Femur (tissue), 1 donor: ENCODE results near the gene MEF2A.

Source experiments
- DNase-seq: peaks from one replicate; pipeline ENCODE4 v3.0.0-alpha.2; 2017

Gene MEF2A

GRCh38 chr15:99564221-99565048, 1.3 kb upstream of the MEF2A start:
- DNase-seq, result peak; percentile 53

- DNase-seq, result no peak
Measured at GRCh38 chr15:99565049-99565298, 810 bp upstream of the MEF2A start.

GRCh38 chr15:99566157-99566897, 543 bp downstream of the MEF2A start:
- peak; percentile 59 for DNase-seq

- no peak for DNase-seq
Measured at GRCh38 chr15:99568625-99569352, 3.0 kb downstream of the MEF2A start.

DNA sequence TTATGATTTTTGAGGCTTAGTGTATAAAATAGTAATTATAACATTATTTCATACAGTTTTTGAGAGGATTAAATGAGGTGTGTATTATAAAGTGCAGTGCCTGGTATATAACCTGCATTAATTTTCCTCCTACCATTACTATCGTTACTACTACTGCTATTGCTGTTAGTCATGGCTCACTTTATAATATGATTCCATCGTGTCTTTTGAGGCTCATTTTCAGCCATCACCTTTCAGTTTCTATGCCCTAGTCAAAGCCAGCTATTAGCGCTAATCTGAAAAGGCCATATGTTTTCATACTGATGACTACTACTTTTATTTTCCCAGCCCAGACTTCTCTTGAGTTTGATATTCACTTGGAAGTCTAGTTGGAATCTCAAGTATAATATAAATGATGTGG, 5.5 kb downstream of the MEF2A start:
- DNase-seq, result no peak

GRCh38 chr15:99574048-99574447, 8.3 kb downstream of the MEF2A start:
- no peak for DNase-seq

GRCh38 chr15:99574502-99574901, 8.7 kb downstream of the MEF2A start:
- no peak for DNase-seq

DNA sequence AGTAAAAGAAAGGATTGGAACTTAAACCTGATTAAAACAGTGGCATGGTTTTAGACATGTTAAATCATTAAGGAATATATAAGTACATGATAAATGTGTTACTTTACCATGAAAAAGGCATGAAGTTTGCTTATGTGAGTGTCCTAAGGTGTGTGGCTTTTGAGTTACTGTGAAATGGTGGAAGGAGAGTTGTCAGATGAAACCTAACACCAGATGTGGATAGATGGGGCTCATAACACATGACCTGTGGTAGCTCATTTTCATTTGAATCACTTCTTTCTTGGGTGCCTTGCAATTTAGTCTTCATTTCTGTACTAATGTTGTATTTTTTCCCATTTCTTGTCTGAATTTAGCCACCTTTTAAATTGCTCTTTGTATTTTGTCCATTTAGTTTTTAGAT, 13.0 kb downstream of the MEF2A start:
- DNase-seq, result no peak

DNA sequence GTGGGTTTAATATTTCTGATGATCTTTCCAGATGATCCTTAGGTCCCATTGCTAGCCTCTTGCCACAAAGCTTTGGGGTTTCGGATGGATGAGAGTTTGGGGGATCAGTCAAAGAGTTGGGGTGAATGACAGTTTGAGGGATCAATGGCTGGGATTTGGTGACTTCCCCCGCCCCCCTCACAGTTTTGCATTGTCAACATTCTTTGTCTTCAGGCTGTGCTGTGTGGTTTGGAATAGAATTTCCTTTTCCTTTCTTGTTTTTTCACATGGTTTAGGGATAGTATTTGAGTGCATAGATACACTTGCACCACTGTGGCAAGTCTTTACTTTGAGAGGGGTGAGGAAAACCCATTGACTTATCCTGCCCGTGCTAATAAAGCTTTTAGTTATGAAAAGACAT, 14.3 kb downstream of the MEF2A start:
- DNase-seq, result no peak

GRCh38 chr15:99582508-99582960, 16.8 kb downstream of the MEF2A start:
- DNase-seq, result no peak

- no peak for DNase-seq
Measured at GRCh38 chr15:99584081-99584600, 18.4 kb downstream of the MEF2A start.

DNA sequence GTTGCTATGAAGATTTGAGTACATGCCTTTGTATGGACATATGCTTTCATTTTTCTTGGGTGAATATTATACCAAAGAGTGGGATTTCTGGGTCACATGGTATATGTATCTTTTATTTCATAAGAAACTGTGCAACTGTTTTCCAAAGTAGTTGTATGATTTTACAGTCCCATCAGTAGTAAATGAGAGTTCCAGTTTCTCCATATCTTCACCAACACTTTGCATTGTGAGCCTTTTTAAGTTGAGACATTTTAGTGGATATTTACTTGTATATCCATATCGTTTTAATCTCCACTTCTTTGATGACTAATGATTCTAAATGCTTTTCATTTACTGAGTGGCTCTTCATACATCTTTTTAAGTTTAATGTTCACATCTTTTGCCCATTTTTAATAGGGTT, 20.3 kb downstream of the MEF2A start:
- no peak for DNase-seq

DNA sequence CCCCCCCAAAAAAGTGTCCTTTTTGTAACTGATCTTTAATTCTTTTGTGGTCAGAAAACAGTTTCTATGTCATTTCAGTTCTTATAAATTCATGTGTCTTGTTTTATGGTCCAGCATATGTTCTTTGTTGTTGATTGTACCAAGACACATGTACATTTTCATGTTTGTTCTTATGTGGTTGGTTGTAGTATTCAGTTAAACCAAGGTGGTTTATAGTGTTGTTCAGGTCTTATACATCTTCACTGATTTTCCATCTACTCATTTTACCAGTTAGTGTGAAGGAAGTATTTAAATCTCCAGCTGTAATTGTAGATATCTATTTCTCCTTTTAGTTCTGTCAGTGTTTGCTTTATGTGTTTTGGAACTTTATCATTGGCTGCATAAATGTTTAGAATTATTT, 24.0 kb downstream of the MEF2A start:
- no peak for DNase-seq

DNA sequence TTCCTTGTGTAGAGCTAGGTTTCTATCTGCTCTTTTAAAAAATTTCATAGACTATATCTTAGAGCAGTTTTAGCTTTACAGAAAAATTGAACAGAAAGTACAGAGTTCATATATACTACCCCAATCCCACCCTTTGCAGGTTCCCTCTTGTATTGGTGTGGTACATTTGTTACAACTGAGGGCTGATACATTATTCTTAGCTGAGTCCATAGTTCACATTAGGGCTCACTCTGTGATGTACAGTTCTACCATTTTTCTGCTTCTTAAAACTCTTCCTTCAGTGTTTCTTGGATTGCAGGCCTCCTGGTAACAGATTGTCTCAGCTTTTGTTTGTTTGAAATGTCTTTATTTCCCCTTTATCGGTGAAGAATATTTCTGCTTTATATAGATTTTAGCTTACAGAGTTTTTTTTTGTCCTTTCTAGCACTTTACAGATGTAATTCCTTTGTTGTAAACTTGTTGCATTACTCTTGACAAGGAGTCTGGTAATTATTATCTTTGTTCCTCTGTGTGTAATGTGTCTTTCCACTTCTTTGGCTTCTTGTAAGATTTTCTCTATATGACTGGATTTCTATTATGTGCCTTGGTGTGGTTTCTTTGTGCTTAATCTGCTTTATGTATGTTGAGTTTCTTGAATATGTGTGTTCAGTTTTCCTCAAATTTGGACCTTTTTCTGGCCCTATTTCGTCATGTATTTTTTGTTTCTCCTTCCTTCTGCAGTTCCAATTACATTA, 25.3 kb downstream of the MEF2A start:
- no peak for DNase-seq

- DNase-seq, result no peak
Measured at GRCh38 chr15:99592145-99592791, 26.5 kb downstream of the MEF2A start.

DNA sequence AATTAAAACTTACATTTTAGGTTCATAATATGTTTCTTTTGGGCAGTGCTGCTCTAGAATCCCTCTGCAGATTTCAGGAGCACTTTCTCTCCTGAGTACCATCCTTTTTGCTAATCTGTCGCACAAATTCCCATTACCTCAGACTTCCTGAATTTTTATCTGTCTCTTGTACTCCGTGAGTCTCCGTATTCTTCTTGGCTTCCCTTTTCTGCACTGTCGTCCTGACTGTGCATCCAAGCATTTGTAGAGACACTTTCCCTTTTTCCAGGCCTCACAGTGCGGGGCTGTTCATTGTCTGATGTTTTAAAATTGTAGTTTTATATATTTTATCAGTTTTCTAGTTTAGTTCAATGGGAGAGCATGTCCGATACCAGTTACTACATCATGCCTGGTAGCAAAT, 27.3 kb downstream of the MEF2A start:
- no peak for DNase-seq

DNA sequence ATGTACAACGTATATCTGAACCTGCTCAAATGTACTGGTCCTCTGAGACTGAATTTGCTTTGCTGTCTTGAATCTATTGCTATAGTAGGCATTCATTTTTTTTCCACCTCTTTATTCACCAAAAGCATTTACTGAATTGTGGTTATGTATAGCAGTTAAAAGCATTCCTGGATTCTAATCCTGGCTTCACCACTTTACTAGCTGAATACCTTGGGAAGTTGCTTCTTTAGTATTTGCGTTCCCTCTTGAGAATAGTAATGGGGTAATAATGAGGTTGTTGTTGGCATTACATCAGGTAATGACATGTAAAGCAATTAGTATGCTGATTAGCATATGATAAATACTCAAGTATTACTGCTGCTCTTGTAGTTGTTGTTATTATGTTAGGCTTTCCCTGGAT, 29.1 kb downstream of the MEF2A start:
- DNase-seq, result no peak

DNA sequence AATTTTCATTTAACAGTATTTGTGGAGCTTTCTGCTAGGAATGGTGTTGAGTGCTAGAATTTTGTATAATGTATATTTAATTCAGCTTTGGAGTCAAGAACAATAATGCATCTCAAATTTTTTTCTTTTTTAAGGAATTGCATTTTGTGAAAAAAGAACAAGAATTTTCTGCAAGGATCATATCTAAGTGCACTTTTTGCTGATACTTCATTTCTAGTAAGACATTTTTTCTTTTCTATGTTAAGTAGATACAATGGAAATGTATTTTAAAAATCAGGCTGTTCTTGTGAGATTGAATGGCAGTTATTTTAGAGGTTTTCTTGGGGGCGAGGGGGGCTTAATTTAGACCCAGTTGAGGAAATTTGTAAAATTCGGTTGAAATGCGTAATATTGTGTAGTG, 32.5 kb downstream of the MEF2A start:
- DNase-seq, result no peak

- no peak for DNase-seq
Measured at GRCh38 chr15:99603828-99604227, 38.0 kb downstream of the MEF2A start.

DNA sequence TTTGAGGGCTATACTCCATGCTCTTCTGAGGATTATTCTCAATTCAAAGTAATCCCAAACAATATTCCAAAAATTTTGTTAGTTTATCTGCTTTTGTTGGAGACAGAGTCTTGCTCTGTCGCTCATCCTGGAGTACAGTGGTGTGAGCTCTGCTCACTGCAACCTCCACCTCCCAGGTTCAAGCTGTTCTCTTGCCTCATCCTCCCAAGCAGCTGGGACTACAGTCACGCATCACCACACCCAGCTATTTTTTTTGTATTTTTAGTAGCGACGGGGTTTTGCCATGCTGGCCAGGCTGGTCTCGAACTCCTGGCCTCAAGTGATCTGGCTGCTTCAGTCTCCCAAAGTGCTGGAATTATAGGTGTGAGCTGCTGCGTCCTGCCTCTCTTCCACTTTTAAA, 39.1 kb downstream of the MEF2A start:
- DNase-seq, result no peak

GRCh38 chr15:99605490-99605931, 39.7 kb downstream of the MEF2A start:
- DNase-seq, result no peak

DNA sequence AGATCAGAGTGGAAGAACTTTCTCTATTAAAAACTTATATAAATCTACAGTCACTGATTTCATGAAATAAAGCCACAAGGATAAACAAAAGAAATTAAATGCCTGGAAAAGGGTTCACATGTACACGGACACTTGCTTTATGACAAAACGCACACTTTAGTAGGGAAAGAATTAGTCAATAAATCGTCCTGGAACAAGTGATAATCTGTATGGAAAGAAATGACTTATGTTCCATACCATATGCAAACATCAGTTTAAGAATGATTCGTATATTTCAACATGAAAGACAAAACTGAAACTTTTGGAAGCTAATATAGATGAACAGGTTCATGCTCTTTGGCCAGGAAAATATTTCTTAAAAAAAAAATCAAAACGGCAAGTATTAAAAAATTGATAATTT, 40.2 kb downstream of the MEF2A start:
- DNase-seq, result no peak
